ENCODE measurements around the gene JAKMIP2. TPM values are rescaled to one million over a fixed set of nuclear protein-coding genes. Genes with fewer than 3 reads are reported as not detected.

Gene JAKMIP2
- total and polyA plus RNA-seq, 2 donors (not counting 3 experiments of a cell fraction or from before 2014, with no cell fraction given): not detected

GRCh38 chr5:147754372-147755122 lies 28.0 kb downstream of the JAKMIP2 start:
- TF ChIP-seq POLR2A (IDR thresholded peaks at IDR 0.05; ENCODE audit: low read depth, low read length) (no peak), CTCF (IDR thresholded peaks at IDR 0.05; ENCODE audit: extremely low read depth in 1 of 2, insufficient read depth in 1 of 2, low read depth in 1 of 2, low read length in 2 of 2) (no peak), GATA2 (IDR thresholded peaks at IDR 0.05; ENCODE audit: insufficient read depth, insufficient read length, low read depth, low read length) (no peak), MAX (IDR thresholded peaks at IDR 0.05; ENCODE audit: insufficient read depth, insufficient read length) (no peak), MYC (IDR thresholded peaks at IDR 0.05; ENCODE audit: low read depth, low read length) (no peak), JUN (IDR thresholded peaks at IDR 0.05; ENCODE audit: borderline replicate concordance, insufficient read depth, insufficient read length, low read depth) (no peak), EZH2 (IDR thresholded peaks at IDR 0.05; ENCODE audit: borderline replicate concordance, low read depth, low read length, severe bottlenecking) (no peak)
- no peak overlapping the region for H3K4me2 ChIP-seq (ENCODE audit: insufficient read depth, low read length)
- ChIA-PET POLR2A (no interaction called here), CTCF (interaction anchor here (0.8 to 1.0 kb wide), 2 partner anchors 12 to 14 kb away, joined by 3 to 4 read pairs; no protein-coding TSS in a partner anchor)
- H3K4me1 ChIP-seq (ENCODE audit: control insufficient read depth, extremely low read depth, insufficient read depth, low read length): no peaks in the 10 kb centered on the region
- H3K9me3 ChIP-seq (replicated peaks; ENCODE audit: control insufficient read depth, insufficient read depth, low read length): no peaks in the 10 kb centered on the region
- H3K27me3 ChIP-seq (ENCODE audit: control insufficient read depth in 2 of 2, insufficient read depth in 2 of 2, low read length in 2 of 2): peaks cover 0 to 1% of the 10 kb centered on the region in 2 experiments
- H2AFZ ChIP-seq (ENCODE audit: low read depth, low read length): no peak overlapping the region
- H4K20me1 ChIP-seq (replicated peaks; ENCODE audit: control insufficient read depth, extremely low read depth, insufficient read depth, low read length): no peaks in the 10 kb centered on the region
- no peaks in the 10 kb centered on the region for H3K9me1 ChIP-seq (replicated peaks; ENCODE audit: control insufficient read depth, extremely low read depth, insufficient read depth, low read length)
- DNase-seq (ENCODE audit: low read depth, low spot score) (no peak), FAIRE-seq (no peak)
- no peak overlapping the region for H3K27ac ChIP-seq (ENCODE audit: insufficient read depth, low read depth, low read length)
- H3K36me3 ChIP-seq (ENCODE audit: control insufficient read depth in 2 of 2, extremely low read depth in 1 of 2, insufficient read depth in 2 of 2, low read length in 2 of 2): no peaks in the 10 kb centered on the region
- dilution Hi-C loops (cut with MboI; ENCODE audit: extremely low pct_ligation_motif_present, low sequenced_read_pairs) (no loop called here), intact Hi-C loops (cut with micrococcal nuclease) (no loop called here)
- BruUV-seq (replicated peaks): no TSS peak
- no peak overlapping the region for H3K9ac ChIP-seq (replicated peaks; ENCODE audit: extremely low read depth, insufficient read depth, low read length)
- H3K79me2 ChIP-seq (ENCODE audit: control insufficient read depth, insufficient read depth, low read length): no peaks in the 10 kb centered on the region
- no peak overlapping the region for H3K4me3 ChIP-seq (replicated peaks in 1 of 3; ENCODE audit: insufficient read depth in 1 of 3, low read depth in 1 of 3, low read length in 3 of 3)
